HEK293T (cell line): Measurements from ENCODE around the gene FLNA.

ENCODE experiments used
- CTCF ChIA-PET: fragments of 350-600 bp; formaldehyde crosslinking; extraction: SDS; loops from one replicate; lab custom pipeline; 2021; ENCODE audit warnings: antibody characterized with exemption, inconsistent platforms; lab: Yijun Ruan, JAX
- POLR2A ChIA-PET: fragments of 350-600 bp; formaldehyde crosslinking; extraction: SDS; loops from one replicate; lab custom pipeline; 2020; ENCODE audit warnings: antibody characterized with exemption, inconsistent platforms; lab: Yijun Ruan, JAX
- DNase-seq: peaks from one replicate; pipeline ENCODE4 v3.0.0; 2012; ENCODE audit warnings: mixed read lengths; ENCODE audit errors: extremely low spot score
- ARNT ChIP-seq: fragments of 450-650 bp; IDR thresholded peaks from 2 replicates; pipeline ENCODE4 v1.6.1; 2017; ENCODE audit warnings: mild to moderate bottlenecking
- BHLHE40 ChIP-seq: fragments of 450-650 bp; IDR thresholded peaks from 2 replicates; pipeline ENCODE4 v1.6.1; 2016; ENCODE audit warnings: mild to moderate bottlenecking, moderate library complexity, borderline replicate concordance
- CTBP1 ChIP-seq: fragments of 450-650 bp; IDR thresholded peaks from 2 replicates; pipeline ENCODE4 v1.6.1; 2016; ENCODE audit warnings: borderline replicate concordance
- ELF4 ChIP-seq: fragments of 450-650 bp; IDR thresholded peaks from 2 replicates; pipeline ENCODE4 v1.6.1; 2017; ENCODE audit warnings: antibody characterized with exemption
- FOXA1 ChIP-seq: fragments of 450-650 bp; IDR thresholded peaks from 2 replicates; pipeline ENCODE4 v1.6.1; 2016; ENCODE audit warnings: mild to moderate bottlenecking
- FOXK2 ChIP-seq: fragments of 450-650 bp; IDR thresholded peaks from 2 replicates; pipeline ENCODE4 v1.6.1; 2016; ENCODE audit warnings: mild to moderate bottlenecking
- FOXM1 ChIP-seq: fragments of 450-650 bp; IDR thresholded peaks from 2 replicates; pipeline ENCODE4 v1.6.1; 2017; ENCODE audit warnings: mild to moderate bottlenecking, borderline replicate concordance
- HDGF ChIP-seq: fragments of 450-650 bp; IDR thresholded peaks from 2 replicates; pipeline ENCODE4 v1.6.1; 2017; ENCODE audit warnings: antibody characterized with exemption, borderline replicate concordance
- L3MBTL2 ChIP-seq: fragments of 450-650 bp; conservative IDR thresholded peaks from 2 replicates; pipeline ENCODE4 v1.6.1; 2016; ENCODE audit warnings: mild to moderate bottlenecking
- LEF1 ChIP-seq: fragments of 450-650 bp; IDR thresholded peaks from 2 replicates; pipeline ENCODE4 v1.6.1; 2017; ENCODE audit warnings: mild to moderate bottlenecking, borderline replicate concordance
- NFRKB ChIP-seq: fragments of 450-650 bp; IDR thresholded peaks from 2 replicates; pipeline ENCODE4 v1.6.1; 2016; ENCODE audit warnings: mild to moderate bottlenecking, moderate library complexity
- SP1 ChIP-seq: fragments of 450-650 bp; IDR thresholded peaks from 2 replicates; pipeline ENCODE4 v1.6.1; 2017
- SUZ12 ChIP-seq: fragments of 450-650 bp; IDR thresholded peaks from 2 replicates; pipeline ENCODE4 v1.6.1; 2016; ENCODE audit warnings: mild to moderate bottlenecking
- TARDBP ChIP-seq: fragments of 450-650 bp; IDR thresholded peaks from 2 replicates; pipeline ENCODE4 v1.6.1; 2016
- ZNF384 ChIP-seq: fragments of 450-650 bp; IDR thresholded peaks from 2 replicates; pipeline ENCODE4 v1.6.1; 2016
- TF ChIP-seq, protein P1 (sequence below): fragments of 450-650 bp; IDR thresholded peaks from 2 replicates; pipeline ENCODE4 v1.6.1; 2016

FLNA gene

DNA sequence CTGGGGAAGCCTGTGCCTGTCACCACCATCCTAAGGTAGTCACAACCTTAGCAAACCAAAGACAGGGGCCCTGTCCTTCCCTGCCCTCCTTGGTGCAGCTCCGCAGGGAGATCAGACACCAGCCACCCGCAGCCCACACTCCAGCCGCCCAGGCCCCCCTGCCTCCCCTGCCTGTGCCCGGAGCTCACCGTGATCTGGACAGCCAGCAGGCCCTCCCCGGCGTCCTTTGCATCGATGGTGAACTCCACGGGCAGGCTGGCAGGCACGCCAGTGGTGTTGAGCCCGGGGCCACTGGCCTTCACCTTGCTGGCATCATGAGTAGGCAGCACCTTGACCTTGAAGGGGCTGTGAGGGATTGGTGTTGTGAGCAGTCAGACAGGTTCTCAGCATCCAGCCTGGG is 16.4 kb downstream of the FLNA start:
- ChIA-PET POLR2A (no interaction called here), CTCF (no interaction called here)
- DNase-seq, result no peak
- TF ChIP-seq, protein P1, sequence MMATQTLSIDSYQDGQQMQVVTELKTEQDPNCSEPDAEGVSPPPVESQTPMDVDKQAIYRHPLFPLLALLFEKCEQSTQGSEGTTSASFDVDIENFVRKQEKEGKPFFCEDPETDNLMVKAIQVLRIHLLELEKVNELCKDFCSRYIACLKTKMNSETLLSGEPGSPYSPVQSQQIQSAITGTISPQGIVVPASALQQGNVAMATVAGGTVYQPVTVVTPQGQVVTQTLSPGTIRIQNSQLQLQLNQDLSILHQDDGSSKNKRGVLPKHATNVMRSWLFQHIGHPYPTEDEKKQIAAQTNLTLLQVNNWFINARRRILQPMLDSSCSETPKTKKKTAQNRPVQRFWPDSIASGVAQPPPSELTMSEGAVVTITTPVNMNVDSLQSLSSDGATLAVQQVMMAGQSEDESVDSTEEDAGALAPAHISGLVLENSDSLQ, result no peak
- no peak for TF ChIP-seq HDGF
- TF ChIP-seq TARDBP, result no peak
- TF ChIP-seq CTBP1, result no peak
- no peak for TF ChIP-seq L3MBTL2
- TF ChIP-seq FOXM1, result no peak
- TF ChIP-seq ZNF384, result no peak
- TF ChIP-seq BHLHE40, result no peak
- no peak for TF ChIP-seq SP1
- TF ChIP-seq FOXA1, result no peak
- TF ChIP-seq SUZ12, result no peak
- TF ChIP-seq LEF1, result no peak
- TF ChIP-seq ARNT, result no peak
- TF ChIP-seq NFRKB, result no peak

DNA sequence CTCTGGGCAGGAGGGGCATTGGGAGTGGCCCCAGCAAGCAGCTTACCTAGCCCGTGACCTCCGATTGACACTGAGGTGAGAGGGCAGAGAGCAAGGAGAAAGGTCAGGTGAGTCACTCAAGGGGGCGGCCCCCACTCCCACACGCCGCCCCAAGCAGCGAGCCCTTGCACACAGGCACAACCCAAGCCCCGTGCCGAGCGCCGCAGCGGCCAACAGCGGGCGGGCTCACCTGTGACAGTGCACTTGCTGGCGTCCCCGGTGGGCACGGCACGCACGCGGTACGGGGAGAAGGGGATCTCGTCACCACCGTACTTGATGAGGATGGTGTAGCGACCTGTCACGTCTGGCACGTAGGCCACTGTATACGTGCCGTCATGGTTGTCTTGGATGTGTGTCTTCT is 17.2 kb downstream of the FLNA start:
- no peak for TF ChIP-seq NFRKB
- TF ChIP-seq ZNF384, result no peak
- no peak for TF ChIP-seq FOXM1
- TF ChIP-seq L3MBTL2, result no peak
- no peak for TF ChIP-seq SP1
- TF ChIP-seq CTBP1, result no peak
- no peak for TF ChIP-seq ELF4
- TF ChIP-seq BHLHE40, result no peak
- no peak for TF ChIP-seq TARDBP
- no peak for TF ChIP-seq SUZ12
- TF ChIP-seq ARNT, result no peak
- CTCF ChIA-PET, result no interaction called here
- no peak for DNase-seq
- POLR2A ChIA-PET, result no interaction called here

DNA sequence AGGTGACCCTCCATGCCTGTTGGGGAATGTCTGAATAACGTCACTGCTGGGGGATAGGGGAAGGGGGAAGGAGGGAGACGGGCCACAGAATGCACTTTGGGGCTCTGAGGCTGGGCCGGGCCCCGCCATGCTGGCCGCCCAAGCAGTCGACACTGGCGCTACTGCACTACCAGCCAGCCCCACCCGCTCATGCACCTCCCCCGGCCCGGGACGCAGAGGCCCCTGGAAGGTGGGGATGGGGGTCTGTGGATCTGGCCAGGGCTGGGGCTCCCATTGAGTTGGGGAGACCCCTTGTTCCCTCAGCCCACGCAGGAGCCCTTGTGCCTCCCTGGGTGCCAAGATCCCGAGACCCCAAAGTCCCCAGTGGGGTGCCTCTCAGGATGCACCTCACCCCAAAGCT is 17.8 kb downstream of the FLNA start:
- ChIA-PET CTCF (no interaction called here), POLR2A (no interaction called here)
- TF ChIP-seq NFRKB (no peak), SUZ12 (no peak), FOXA1 (no peak), LEF1 (no peak), CTBP1 (no peak), L3MBTL2 (no peak), ARNT (no peak), FOXM1 (no peak), ELF4 (no peak), TARDBP (no peak), BHLHE40 (no peak), SP1 (no peak), HDGF (no peak), ZNF384 (no peak), FOXK2 (no peak)
- TF ChIP-seq, protein P1, result no peak
- DNase-seq, result no peak

DNA sequence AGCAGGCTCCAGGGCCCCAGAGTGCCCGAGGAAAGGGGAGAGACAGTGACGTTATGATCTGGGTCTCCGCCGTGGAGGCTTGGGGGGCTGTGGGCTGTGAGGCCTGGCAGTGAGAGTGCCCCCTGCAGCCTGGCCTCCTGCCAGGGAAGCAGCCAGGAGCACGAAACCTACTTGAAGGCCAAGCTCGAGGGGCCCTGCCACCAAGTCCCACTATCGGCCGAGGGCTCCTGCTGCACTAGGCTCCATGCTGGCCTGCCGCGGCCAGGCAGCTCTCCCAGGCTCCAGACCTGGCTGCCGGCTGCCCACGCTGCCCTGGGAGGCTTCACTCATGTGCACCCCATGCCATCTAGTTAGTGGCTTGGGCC is 18.7 kb downstream of the FLNA start:
- ChIA-PET POLR2A (no interaction called here), CTCF (no interaction called here)
- TF ChIP-seq FOXK2 (no peak), SUZ12 (no peak), SP1 (no peak), LEF1 (no peak), FOXM1 (no peak), L3MBTL2 (no peak), FOXA1 (no peak), BHLHE40 (no peak), CTBP1 (no peak), NFRKB (no peak), HDGF (no peak), ELF4 (no peak), ARNT (no peak), ZNF384 (no peak), TARDBP (no peak)
- TF ChIP-seq, protein P1, result no peak
- DNase-seq, result no peak

DNA sequence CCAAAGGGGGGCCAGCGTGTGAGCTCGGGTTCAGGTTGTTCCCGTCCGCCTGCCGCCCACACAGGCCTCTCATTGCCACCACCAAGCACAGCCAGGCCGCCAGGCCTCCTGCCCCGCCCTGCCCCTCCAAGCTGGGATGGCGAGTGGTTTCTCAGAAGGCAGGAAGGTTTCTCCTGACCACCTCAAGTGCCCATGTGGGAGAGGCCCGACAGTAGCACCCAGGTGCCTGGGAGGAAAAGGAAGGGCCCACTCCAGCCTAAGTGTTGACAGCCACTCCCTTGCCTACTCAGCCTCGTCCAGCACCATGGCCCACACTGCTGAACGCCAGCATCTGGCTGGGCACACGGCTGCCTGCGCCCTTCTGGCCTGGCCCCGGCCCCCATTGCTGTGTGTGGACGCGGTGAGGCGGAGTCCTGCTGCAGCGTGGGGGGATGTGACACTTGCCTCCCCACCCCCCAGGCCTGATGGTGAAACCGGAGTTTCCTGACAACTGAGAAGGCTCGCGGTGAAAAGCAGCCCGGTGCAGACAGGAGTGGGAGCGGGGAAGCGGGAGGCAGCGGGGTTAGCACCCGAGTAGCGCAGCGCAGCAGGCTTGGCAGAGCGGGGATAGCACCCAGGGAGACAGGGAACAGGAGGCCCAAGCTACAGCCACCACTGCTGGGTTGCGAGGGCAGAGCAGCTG is 19.2 kb downstream of the FLNA start:
- ChIA-PET POLR2A (no interaction called here), CTCF (no interaction called here)
- DNase-seq, result no peak
- TF ChIP-seq BHLHE40 (no peak), ELF4 (no peak), FOXA1 (no peak), TARDBP (no peak), SP1 (no peak), ARNT (no peak)
- TF ChIP-seq, protein P1, result no peak

DNA sequence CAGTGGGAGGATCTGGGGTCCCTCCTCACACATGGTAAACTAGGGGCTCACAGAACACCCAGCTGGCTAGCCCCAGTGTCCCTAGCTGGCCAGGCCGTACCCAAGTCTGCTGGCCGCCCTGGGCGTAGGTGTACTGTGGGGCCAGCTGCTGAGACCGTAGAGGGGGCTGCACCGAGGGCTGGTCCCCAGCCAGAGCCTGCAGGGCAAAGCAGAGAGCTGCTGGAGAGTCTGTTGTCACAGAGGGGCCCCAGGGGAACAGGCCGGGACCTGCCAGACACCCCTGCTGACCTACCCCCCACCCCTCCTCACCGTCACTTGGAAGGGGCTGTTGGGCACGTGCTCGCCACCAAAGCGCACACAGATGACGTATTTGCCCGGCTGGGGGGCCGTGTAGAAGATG is 19.9 kb downstream of the FLNA start:
- POLR2A ChIA-PET, result no interaction called here
- DNase-seq, result no peak
- TF ChIP-seq NFRKB (no peak), FOXK2 (no peak), BHLHE40 (no peak), FOXA1 (no peak), CTBP1 (no peak), TARDBP (no peak), ELF4 (no peak), ZNF384 (no peak), FOXM1 (no peak), SP1 (no peak), LEF1 (no peak), HDGF (no peak), ARNT (no peak), L3MBTL2 (no peak)
- TF ChIP-seq, protein P1, result no peak
- CTCF ChIA-PET, result no interaction called here
